Panc1 (cell line): ENCODE data around the gene UBL4A. TPM values are rescaled to one million over a fixed set of nuclear protein-coding genes. Genes with fewer than 3 reads are reported as not detected.

Experiments used
- ATAC-seq: fragments of 200-7000 bp; cut with Tn5 transposase; 2 replicates; pipeline ENCODE4 v1.9.1; 2020; ENCODE audit warnings: mild to moderate bottlenecking, moderate library complexity
- BruUV-seq: library from RNA; stranded (reverse); fragments of 400-500 nt; replicated peaks from 2 replicates; lab custom pipeline; 2021; lab: Mats Ljungman, UMichigan
- CTCF ChIA-PET: fragments of 300-600 bp; sonication (Branson Sonifier 250); formaldehyde crosslinking; loops from one replicate; lab custom pipeline; 2022; ENCODE audit warnings: antibody characterized with exemption; lab: Charles Lee
- POLR2A ChIA-PET: fragments of 300-600 bp; sonication (Branson Sonifier 250); formaldehyde crosslinking; loops from one replicate; lab custom pipeline; 2022; ENCODE audit warnings: antibody characterized with exemption; lab: Charles Lee
- DNase-seq: peaks from one replicate; pipeline ENCODE4 v3.0.0-alpha.2; 2010; ENCODE audit warnings: low read depth, low spot score
- H3K27ac ChIP-seq: 2 replicates; pipeline ENCODE4 v1.5.1; 2011; ENCODE audit warnings: mild to moderate bottlenecking, low read length, inconsistent platforms
- H3K27me3 ChIP-seq: fragments of 200-500 bp; sonication (Bioruptor generic); 2 replicates; pipeline ENCODE4 v1.6.0; 2014; ENCODE audit warnings: low read length, inconsistent platforms; ENCODE audit not compliant: control insufficient read depth, insufficient read depth
- H3K36me3 ChIP-seq: fragments of 200-500 bp; sonication (Bioruptor generic); 2 replicates; pipeline ENCODE4 v1.5.1; 2014; ENCODE audit warnings: inconsistent platforms, mild to moderate bottlenecking, low read length, moderate library complexity; ENCODE audit not compliant: control insufficient read depth, insufficient read depth
- H3K4me1 ChIP-seq: 2 replicates; pipeline ENCODE4 v1.5.1; 2011; ENCODE audit warnings: inconsistent platforms, mild to moderate bottlenecking, low read length, moderate library complexity; ENCODE audit not compliant: control insufficient read depth, insufficient read depth
- H3K4me3 ChIP-seq, 2 experiments: 2 replicates each; pipeline ENCODE4 v1.5.1; 2011 to 2012; ENCODE audit warnings: low read depth in 2 of 2, low read length in 2 of 2, mild to moderate bottlenecking in 2 of 2, inconsistent platforms in 1 of 2, moderate library complexity in 1 of 2
- H3K9me3 ChIP-seq: fragments of 200-500 bp; sonication (Bioruptor generic); 2 replicates; pipeline ENCODE4 v1.5.1; 2014; ENCODE audit warnings: low read depth, mild to moderate bottlenecking, inconsistent platforms, low read length, moderate library complexity; ENCODE audit not compliant: control insufficient read depth, insufficient read depth
- CTCF ChIP-seq: fragments of 450-650 bp; IDR thresholded peaks from 2 replicates; pipeline ENCODE4 v1.5.1; 2017; ENCODE audit warnings: mild to moderate bottlenecking
- POLR2AphosphoS5 ChIP-seq: IDR thresholded peaks from 2 replicates; pipeline ENCODE4 v1.6.1; 2012; ENCODE audit warnings: mild to moderate bottlenecking, low read depth, low read length, moderate library complexity
- SIN3A ChIP-seq: IDR thresholded peaks from 2 replicates; pipeline ENCODE4 v1.6.1; 2012; ENCODE audit warnings: low read depth, mild to moderate bottlenecking, low read length, moderate library complexity, borderline replicate concordance; ENCODE audit not compliant: insufficient read depth
- TCF7L2 ChIP-seq: IDR thresholded peaks from 2 replicates; pipeline ENCODE4 v1.6.1; 2011; ENCODE audit warnings: mild to moderate bottlenecking, low read depth, low read length, inconsistent platforms
- in situ Hi-C: cut with HindIII; loops from 2 replicates; pipeline ENCODE4 v1.10.0; 2016; ENCODE audit warnings: low sequenced_read_pairs, low pct_unique_long_range_greater_than_20kb
- intact Hi-C: fragments of 100-400 bp; cut with micrococcal nuclease; formaldehyde crosslinking; loops from one replicate; pipeline ENCODE4 v1.10.0; 2022; ENCODE audit not compliant: unreplicated experiment
- total RNA-seq: library from RNA; stranded (reverse); gene quantifications from one replicate; pipeline ENCODE4 v1.2.1, GENCODE V29; 2021; ENCODE audit not compliant: unreplicated experiment
- TF ChIP-seq, protein P1 (sequence below), 2 experiments: IDR thresholded peaks; 2 replicates each; pipeline ENCODE4 v1.6.1; 2011 to 2012; ENCODE audit warnings: low read depth in 2 of 2, control low read depth in 1 of 2, low read length in 1 of 2, mild to moderate bottlenecking in 1 of 2, moderate library complexity in 1 of 2; ENCODE audit not compliant: insufficient read depth in 1 of 2

The UBL4A gene
- total RNA-seq, 1 experiment from 2014 or later, result 65.4 TPM

DNA sequence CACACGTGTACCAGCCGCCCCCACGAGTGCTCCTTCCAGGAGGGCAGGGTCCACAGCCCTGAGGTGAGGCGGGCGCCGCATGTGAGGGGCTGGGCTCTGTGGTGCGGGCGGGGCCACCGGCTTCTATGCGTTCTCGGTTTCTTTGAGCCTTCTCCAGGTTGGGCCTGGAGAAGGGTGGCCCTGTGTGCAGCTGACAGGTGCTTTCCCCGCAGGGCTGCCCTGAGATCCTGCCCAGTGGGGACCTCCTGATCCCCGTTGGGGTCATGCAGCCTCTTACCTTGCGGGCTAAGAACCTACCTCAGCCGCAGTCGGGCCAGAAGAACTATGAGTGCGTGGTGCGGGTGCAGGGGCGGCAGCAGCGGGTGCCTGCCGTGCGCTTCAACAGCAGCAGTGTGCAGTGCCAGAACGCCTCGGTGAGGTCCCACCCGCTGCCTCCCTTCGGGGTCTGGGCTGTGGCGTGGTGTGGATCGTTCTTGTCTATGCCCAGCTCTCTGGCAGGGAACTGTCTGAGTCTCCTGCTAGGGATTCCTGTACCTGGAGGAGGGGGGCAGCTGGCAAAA, 21.5 kb downstream of the UBL4A start:
- ATAC-seq (no peak), DNase-seq (no peak)
- TF ChIP-seq, protein P1, sequence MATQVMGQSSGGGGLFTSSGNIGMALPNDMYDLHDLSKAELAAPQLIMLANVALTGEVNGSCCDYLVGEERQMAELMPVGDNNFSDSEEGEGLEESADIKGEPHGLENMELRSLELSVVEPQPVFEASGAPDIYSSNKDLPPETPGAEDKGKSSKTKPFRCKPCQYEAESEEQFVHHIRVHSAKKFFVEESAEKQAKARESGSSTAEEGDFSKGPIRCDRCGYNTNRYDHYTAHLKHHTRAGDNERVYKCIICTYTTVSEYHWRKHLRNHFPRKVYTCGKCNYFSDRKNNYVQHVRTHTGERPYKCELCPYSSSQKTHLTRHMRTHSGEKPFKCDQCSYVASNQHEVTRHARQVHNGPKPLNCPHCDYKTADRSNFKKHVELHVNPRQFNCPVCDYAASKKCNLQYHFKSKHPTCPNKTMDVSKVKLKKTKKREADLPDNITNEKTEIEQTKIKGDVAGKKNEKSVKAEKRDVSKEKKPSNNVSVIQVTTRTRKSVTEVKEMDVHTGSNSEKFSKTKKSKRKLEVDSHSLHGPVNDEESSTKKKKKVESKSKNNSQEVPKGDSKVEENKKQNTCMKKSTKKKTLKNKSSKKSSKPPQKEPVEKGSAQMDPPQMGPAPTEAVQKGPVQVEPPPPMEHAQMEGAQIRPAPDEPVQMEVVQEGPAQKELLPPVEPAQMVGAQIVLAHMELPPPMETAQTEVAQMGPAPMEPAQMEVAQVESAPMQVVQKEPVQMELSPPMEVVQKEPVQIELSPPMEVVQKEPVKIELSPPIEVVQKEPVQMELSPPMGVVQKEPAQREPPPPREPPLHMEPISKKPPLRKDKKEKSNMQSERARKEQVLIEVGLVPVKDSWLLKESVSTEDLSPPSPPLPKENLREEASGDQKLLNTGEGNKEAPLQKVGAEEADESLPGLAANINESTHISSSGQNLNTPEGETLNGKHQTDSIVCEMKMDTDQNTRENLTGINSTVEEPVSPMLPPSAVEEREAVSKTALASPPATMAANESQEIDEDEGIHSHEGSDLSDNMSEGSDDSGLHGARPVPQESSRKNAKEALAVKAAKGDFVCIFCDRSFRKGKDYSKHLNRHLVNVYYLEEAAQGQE (IDR thresholded peaks at IDR 0.05; ENCODE audit: insufficient read depth in 1 of 2, low read depth in 2 of 2, low read length in 1 of 2), result no peak
- TF ChIP-seq TCF7L2 (no peak), POLR2AphosphoS5 (no peak), CTCF (no peak), SIN3A (no peak)
- intact Hi-C loops, result no loop called here
- POLR2A ChIA-PET, result no interaction called here
- H3K4me1 ChIP-seq, result peaks cover 1% of the 10 kb centered on the region
- H3K4me3 ChIP-seq, result no peak overlapping the region
- no peaks in the 10 kb centered on the region for H3K9me3 ChIP-seq
- no peaks in the 10 kb centered on the region for H3K36me3 ChIP-seq
- H3K27ac ChIP-seq, result no peak overlapping the region
- CTCF ChIA-PET, result no interaction called here
- in situ Hi-C loops, result no loop called here
- no peaks in the 10 kb centered on the region for H3K27me3 ChIP-seq
- no TSS peak for BruUV-seq

DNA sequence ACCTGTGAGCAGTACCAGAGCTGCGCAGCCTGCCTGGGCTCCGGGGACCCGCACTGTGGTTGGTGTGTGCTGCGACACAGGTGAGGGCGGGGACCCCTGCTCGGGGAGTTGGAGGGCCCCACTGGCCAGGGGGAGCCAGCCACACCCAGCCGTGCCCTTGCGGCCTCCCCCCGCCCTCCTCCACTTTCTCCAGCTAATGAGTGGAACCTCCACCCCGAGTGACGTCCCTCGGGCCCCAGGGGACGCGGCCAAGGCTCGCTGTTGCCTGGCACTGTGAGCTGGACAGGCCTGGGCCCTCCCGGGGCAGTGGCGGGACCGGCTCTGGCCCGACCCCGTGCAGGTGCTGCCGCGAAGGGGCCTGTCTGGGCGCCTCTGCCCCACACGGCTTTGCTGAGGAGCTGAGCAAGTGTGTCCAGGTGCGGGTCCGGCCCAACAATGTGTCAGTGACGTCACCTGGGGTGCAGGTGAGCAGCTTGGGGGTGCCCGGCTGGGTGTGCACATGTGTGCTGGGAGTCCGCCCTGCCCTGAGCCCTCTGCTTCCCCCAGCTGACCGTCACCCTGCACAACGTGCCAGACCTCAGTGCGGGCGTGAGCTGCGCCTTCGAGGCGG, 22.7 kb downstream of the UBL4A start:
- H3K9me3 ChIP-seq, result no peaks in the 10 kb centered on the region
- no peak overlapping the region for H3K27ac ChIP-seq
- DNase-seq (no peak), ATAC-seq (no peak)
- H3K27me3 ChIP-seq, result no peaks in the 10 kb centered on the region
- H3K36me3 ChIP-seq, result no peaks in the 10 kb centered on the region
- H3K4me3 ChIP-seq, result no peak overlapping the region
- ChIA-PET POLR2A (interaction anchor here (0.5 kb wide), 1 partner anchor 34 kb away, joined by 5 read pairs; no protein-coding TSS in a partner anchor), CTCF (interaction anchor here (0.7 kb wide), 1 partner anchor 37 kb away, joined by 3 read pairs; no protein-coding TSS in a partner anchor)
- TF ChIP-seq CTCF, result no peak
- TF ChIP-seq TCF7L2, result no peak
- no peak for TF ChIP-seq SIN3A
- TF ChIP-seq, protein P1 (IDR thresholded peaks at IDR 0.05; ENCODE audit: insufficient read depth in 1 of 2, low read depth in 2 of 2, low read length in 1 of 2), result no peak
- TF ChIP-seq POLR2AphosphoS5, result no peak
- no TSS peak for BruUV-seq
- in situ Hi-C loops, result no loop called here
- peaks cover 5% of the 10 kb centered on the region for H3K4me1 ChIP-seq
- intact Hi-C loops, result no loop called here
